GM10847 (cell line): ENCODE data around the gene SEMA5A.

Source experiments
- POLR2A ChIP-seq: IDR thresholded peaks from 2 replicates; pipeline ENCODE4 v1.6.1; 2011; ENCODE audit not compliant: insufficient read length; ENCODE audit errors: extremely low read depth

SEMA5A gene

DNA sequence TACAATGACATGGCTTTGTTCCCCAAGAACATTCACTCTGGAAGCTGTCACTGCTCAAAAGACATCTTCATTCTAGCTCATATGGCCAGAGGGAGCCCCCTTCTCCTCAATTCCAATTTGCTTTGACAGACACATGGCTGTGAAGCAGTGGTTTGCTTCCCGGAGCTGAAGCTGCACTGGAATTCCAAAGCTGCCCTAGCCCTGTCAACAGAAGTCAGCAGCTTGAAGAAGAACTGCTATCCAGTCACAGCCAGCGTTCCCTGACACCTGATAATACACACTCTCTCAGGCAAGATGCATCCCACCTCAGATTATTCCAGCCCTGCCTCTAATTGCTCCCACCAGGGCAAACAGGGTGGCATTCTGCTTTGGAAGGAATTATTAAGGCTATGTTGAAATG is 93.7 kb downstream of the SEMA5A start:
- no peak for TF ChIP-seq POLR2A

DNA sequence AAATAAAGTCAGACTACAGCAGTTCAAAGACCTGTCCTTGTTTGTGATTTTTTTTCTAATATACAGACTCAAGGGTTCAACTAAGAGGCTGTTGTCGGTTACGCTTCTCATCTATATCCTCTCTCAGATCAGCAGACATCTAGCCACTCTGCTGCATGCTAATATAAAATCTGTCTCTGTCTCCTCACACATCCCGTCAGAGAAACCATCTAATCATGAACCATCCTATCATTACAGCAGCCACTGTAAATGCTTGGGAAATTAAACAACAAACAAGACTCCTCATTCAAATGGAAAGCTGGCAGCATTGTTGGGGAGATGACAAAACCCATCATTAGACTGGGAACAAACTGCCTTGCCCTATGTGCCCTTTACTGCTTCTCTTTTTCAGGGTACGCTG is 94.8 kb downstream of the SEMA5A start:
- no peak for TF ChIP-seq POLR2A

DNA sequence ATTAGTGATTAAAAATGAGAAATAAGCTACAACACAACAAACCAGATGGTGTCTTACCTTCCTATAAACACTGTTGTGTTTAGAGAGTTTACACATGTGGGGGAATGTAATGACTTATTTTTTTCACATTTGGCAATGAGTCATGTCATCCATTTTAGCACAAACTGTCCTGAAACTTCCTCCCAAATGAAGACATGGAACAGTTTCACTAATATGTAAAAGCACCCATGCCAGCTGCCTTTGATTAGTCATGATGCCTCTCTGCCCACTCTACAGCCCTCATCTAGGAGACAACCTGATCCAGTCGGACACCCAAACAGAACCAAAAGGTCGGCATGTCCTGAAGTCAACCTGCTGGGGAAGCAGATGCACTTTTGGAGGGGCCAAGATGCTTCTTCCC is 98.2 kb downstream of the SEMA5A start:
- no peak for TF ChIP-seq POLR2A

DNA sequence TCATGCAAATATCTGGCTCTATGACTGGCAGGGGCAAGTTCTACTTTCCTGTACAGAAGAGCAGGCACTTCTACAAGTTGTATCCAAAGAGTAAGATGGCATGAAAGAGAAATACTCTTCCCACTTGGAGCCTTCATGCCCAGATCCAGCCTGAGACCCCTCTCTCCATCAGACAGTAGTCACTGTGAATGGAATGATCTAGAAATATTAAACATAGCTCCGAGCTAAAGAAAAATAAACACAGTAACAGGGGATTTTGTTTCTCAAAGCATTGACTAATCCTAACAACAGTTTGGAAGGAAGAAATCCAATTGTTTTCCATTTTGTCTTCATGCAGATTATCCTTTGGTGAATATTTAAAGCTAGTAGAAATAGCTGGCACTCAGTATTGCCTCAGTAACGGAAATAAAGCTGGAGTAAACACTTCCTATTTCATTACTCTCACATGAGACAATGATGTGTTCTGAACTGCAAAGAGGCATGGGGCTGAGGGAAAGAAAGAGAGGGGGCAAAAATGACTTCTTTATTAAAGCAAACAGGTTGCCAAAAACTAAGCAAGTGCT is 100.0 kb downstream of the SEMA5A start:
- TF ChIP-seq POLR2A = no peak

DNA sequence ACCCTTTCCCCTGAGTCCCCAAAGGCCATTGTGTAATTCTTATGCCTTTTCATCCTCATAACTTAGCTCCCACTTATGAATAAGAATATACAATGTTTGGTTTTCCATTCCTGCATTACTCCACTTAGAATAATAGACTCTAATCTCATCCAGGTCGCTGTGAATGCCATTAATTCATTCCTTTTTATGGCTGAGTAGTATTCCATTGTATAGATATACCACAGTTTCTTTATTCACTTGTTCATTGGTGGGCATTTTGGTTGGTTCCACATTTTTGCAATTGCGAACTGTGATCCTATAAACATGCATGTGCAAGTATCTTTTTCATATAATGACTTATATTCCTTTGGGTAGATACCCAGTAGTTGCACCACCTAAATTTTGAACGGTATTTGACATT is 101.5 kb downstream of the SEMA5A start:
- no peak for TF ChIP-seq POLR2A

DNA sequence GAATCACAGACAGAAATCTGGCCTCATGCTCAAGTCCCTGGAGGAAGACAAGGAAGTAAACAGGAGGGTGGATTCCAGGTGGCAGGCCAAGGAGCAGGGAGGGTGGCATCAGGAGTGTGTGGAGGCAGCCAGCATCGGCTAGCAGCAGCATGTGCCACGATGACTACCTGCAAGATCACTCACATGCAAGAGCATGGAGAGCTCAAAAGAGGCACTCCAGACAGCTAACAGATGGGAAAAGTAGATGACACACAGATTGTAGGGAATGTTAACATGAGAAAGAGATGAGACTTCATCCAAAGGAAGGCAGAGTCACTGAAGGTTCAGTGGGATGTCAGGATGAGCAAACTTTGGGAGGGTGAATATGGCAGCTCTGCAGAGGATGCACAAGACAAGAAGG is 104.3 kb downstream of the SEMA5A start:
- no peak for TF ChIP-seq POLR2A

DNA sequence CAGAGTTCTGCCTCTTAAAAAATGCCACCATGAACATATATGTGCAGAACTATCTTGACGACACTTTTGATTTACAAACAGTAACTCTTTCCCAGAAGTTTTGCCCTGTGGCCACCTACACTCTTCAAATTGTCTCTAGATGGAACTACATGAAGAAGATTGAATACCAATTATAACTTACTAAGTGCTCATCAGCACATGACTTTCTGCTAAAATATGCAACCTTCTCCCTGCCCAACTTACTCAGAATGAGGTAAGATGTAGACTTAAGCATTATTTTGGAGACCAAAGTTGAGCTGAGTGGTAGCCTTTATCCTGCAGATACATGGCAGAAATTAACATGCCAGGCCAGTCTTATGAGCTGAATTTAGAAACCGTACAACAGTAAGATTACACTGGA is 105.4 kb downstream of the SEMA5A start:
- no peak for TF ChIP-seq POLR2A

DNA sequence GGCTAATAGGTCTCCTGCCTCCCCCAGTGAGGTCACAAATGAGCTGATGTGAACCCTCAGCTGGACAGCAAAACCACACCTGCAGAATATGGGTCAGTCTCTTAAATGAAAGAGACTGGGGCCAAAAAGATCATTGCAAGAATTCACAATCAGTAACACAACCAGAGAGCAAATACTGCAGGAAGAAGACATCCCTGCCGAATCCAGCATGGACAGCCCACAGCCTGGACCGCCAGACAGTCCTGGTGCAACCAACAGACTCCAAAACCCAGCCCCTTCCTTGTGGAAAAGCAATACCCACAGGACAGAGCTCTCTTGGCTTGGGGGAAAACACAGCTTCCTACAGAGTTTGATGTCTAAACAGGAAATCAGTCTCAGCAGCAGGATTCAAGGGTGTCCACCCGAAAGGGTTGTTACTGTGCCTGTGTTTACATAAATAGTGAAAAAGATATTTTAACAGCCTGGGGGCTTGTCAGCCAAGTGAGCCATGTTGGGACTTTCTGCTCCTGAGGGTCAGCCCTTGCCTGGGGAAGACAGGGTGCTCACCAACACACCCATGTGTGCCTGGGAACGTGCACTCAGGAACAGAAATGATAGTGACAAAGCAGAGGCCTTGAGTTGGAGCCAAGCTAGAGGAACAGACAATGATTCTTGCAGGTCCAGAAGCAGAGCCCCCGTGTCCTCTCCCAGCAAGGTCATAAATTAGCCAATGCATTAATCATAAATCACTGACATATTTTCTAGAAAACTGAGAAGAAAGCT is 106.2 kb downstream of the SEMA5A start:
- no peak for TF ChIP-seq POLR2A

DNA sequence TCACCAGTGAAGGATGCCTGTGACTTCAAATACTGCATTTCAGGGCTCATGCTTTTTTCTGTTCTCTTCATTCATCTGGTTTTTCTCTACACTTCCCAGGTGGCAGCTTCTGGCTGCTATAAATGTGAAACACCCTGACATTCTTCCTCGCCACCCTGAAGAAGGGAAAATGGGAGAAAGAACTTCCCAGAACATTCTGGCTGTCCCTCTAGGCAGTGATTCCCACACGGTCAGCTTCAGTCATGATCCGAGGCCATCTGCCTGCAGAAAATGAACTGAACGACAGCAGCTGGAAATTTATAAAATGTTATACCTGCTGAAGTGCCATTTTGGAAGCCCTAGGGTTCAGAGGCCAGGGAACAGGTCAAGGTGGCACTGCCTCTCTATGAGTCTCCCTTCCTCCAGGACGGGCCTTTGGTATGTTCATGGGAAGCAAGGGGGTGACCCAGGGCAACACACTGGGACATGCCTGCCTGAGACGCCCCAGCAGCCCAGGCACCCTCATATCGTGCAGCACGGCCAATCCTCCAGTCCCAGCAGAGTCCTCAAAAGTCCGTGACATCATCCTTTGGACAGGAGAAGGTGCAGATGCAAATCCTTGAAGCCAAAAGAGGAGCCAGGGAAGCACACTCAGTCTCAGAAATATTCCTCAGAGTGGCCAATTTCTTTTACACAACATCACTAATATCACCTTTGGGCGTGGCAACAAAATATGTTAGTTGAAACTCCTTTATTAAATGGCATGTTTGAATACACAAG is 107.1 kb downstream of the SEMA5A start:
- TF ChIP-seq POLR2A = no peak

DNA sequence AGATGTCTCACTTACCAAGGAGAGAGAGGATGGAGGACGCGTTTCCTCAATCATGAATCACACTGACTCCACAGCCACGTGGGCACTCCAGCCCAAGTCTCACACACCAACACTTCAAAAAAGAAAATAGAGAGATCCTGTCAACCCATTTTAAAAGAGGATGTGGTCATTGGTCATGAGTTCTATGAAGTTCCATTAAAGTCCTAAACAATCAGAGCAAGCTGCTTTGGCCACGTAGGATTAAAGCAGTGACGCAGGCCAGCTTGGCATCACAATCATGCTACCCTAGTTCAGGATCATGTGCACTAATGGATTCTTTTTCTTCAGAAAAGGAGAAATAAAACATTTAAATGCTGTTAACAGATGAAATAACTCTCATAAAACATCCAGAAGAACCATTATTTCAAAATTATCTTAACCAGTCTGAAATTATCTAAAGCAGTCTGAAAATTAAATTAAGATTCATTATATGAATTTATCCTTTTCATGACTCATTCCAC is 108.1 kb downstream of the SEMA5A start:
- TF ChIP-seq POLR2A = no peak

DNA sequence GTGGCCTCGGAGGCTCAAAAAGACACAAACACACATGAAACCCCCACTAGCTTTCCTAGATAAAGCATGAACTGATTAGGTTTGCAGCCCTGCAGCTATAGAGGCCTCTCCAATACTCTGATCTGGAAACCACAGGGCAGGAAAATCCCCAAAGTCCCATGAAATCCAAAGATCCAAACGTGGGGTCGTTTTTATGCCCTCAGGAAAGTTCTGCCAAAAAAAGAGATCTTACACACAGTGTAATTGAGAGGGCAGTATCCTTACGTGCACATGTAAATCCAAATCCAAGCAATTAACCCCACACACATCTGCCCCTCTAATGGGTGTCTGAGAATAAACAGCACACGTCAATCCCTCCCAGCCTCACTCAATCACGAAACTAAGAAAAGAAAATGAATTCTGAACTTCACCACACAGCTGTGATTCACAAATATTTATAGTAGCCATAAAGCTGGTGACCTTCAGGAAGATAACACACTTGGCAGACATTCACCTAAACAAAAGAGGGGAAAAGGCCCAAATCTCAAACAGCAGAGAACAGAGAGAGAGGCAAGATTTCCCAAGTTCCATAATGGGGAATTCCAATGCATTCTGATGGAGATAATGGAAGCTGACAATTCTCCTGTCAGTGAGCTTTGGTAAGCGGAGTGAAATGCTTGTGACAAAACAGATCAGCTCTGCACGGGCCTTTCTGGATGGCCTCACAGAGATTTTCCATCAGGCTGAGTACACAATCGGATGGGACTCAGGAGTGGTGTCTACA is 114.2 kb downstream of the SEMA5A start:
- TF ChIP-seq POLR2A = no peak

DNA sequence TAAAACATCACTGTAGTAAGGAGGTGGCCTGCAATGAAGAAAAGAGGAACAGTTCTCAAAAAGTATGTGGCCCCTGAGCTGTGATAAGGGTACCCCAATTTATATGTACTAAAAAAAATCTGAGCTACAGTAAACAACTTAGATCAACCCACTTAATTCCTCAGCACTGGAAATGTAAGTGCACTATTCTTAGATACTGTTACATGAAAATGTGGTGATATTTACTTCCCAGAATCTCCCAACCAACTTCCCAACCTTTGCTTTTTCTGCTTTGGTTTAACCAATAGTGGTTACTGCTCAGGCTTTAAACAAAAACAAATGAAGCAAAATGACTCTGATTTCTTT is 114.8 kb downstream of the SEMA5A start:
- TF ChIP-seq POLR2A = no peak

DNA sequence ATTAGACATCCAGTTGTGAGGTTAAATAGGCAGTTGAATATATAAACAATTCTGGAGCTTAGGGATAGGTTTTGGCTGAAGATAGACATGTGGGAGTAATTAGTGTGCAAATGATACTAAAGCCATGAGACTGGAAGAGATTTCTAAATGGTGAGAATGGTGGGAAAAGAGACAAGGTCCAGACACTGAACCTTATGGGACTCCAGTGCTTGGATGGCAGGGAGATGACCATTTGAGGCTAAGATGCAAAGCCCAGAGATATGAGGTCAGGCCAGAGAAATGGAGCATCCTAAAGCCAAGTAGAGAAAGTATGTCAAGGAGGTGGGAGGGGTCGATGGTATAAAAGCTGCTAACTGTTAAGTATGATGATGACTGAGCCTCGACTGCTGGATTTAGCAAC is 115.6 kb downstream of the SEMA5A start:
- TF ChIP-seq POLR2A = no peak

DNA sequence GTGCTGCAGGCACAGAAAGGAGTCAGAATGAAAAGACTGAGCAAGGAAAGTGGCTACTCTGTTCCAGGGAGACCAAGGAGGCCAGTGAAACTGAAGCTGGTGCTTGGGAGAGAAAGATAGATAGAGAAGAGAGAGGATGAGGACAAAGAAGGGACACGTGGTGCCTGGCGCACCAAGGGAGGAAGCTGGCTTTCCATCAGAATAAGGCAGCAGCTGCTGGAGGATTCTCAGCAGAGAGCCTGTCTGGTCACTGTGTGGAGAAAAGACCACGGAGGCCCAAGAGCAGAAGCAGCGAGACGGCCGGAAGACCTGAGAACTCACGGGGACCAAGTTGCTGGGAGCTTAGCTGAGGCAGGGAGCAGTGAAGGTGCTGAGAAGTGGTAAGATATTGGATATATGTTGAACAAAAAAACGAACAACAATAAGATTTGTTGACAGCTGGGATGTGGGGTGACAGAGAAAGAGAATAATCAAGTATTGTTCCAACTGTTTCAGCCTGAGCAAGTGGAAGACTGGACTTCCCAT is 116.1 kb downstream of the SEMA5A start:
- TF ChIP-seq POLR2A = no peak

DNA sequence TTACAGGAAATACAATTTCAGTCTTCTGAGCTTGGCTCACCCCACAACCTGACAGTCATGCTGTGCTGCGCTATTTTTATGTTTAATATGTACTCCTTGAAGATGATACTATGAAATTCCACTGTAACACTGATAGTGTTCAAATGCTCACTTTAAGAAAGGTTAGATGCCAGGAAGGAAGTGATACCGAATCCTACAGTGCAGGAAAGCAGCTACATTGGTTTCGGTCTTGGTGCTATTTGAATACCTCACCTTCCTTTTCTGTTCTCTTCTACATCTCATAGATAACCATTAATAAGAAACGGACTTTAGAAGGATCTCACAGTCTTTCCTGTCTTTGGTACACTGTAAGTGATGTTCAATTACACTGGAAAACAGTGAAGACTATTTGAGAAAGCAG is 117.6 kb downstream of the SEMA5A start:
- no peak for TF ChIP-seq POLR2A
